Measurements from ENCODE around the gene SELENOH. TPM values are rescaled to one million over a fixed set of nuclear protein-coding genes. Genes with fewer than 3 reads are reported as not detected.

Gene SELENOH
- total RNA-seq, 4 donors from 2014 or later = 130 to 271 (median 169) TPM

- DNase-seq = no peak
- Histone ChIP-seq H3K27me3 (no peaks in the 10 kb centered on the region), H3K36me3 (no peaks in the 10 kb centered on the region), H3K4me1 (peaks cover 86 to 88% of the 10 kb centered on the region in 2 donors), H3K4me3 (replicated peaks in 1 of 3) (no peak overlapping the region), H3K9me3 (no peaks in the 10 kb centered on the region), H3K27ac (peak overlapping the region; percentile 97 to 99 (median 99))
- TF ChIP-seq CTCF (IDR thresholded peaks at IDR 0.05) = peak in 2 of 6 experiments; percentile 8 to 23
- TF ChIP-seq POLR2A (IDR thresholded peaks at IDR 0.05) = no peak
- 37 to 46% methylated on average over 4 of the region's 4 CpGs for WGBS, 2 donors
- intact Hi-C loops (cut with DNase I) = no loop called here
Measured at GRCh38 chr11:57772562-57772961, 31.3 kb downstream of the SELENOH start.

- H3K9me3 ChIP-seq = no peaks in the 10 kb centered on the region
- intact Hi-C loops (cut with DNase I) = no loop called here
- 69 to 79% methylated on average over 5 of the region's 5 CpGs for WGBS, 2 donors
- H3K4me1 ChIP-seq = peaks cover 91 to 94% of the 10 kb centered on the region in 2 donors
- no peaks in the 10 kb centered on the region for H3K27me3 ChIP-seq
- H3K27ac ChIP-seq = peak overlapping the region; percentile 97 to 99 (median 99)
- TF ChIP-seq CTCF (IDR thresholded peaks at IDR 0.05) (no peak), POLR2A (IDR thresholded peaks at IDR 0.05) (no peak)
- no peaks in the 10 kb centered on the region for H3K36me3 ChIP-seq
- no peak for DNase-seq
- no peak overlapping the region for H3K4me3 ChIP-seq (replicated peaks in 1 of 3)
Measured at GRCh38 chr11:57773026-57773598, 31.8 kb downstream of the SELENOH start.

- WGBS, 2 donors = 28 to 31% methylated on average over 5 of the region's 5 CpGs
- Histone ChIP-seq H3K9me3 (no peaks in the 10 kb centered on the region), H3K4me1 (peaks cover 96 to 99% of the 10 kb centered on the region in 2 donors), H3K27ac (peak overlapping the region; percentile 97 to 99 (median 99)), H3K36me3 (no peaks in the 10 kb centered on the region), H3K4me3 (replicated peaks in 1 of 3) (peak overlapping the region in 1 of 3 donors; percentile 16), H3K27me3 (no peaks in the 10 kb centered on the region)
- intact Hi-C loops (cut with DNase I) = no loop called here
- TF ChIP-seq POLR2A (IDR thresholded peaks at IDR 0.05) = no peak
- TF ChIP-seq CTCF (IDR thresholded peaks at IDR 0.05) = no peak
- no peak for DNase-seq
Measured at GRCh38 chr11:57775491-57775890, 34.2 kb downstream of the SELENOH start.

GRCh38 chr11:57776031-57776521 is 34.8 kb downstream of the SELENOH start:
- intact Hi-C loops (cut with DNase I) = no loop called here
- Histone ChIP-seq H3K4me3 (replicated peaks in 1 of 3) (peak overlapping the region in 1 of 3 donors; percentile 16), H3K27ac (peak overlapping the region; percentile 97 to 99 (median 99)), H3K36me3 (no peaks in the 10 kb centered on the region), H3K27me3 (no peaks in the 10 kb centered on the region), H3K9me3 (no peaks in the 10 kb centered on the region), H3K4me1 (peaks cover 97 to 99% of the 10 kb centered on the region in 2 donors)
- WGBS, 2 donors = 12 to 21% methylated on average over 3 of the region's 3 CpGs
- DNase-seq = peak; percentile 81 to 87
- TF ChIP-seq POLR2A (IDR thresholded peaks at IDR 0.05) = peak in 1 of 2 donors; percentile 68
- no peak for TF ChIP-seq CTCF (IDR thresholded peaks at IDR 0.05)

- no peaks in the 10 kb centered on the region for H3K27me3 ChIP-seq
- peaks cover 96 to 99% of the 10 kb centered on the region in 2 donors for H3K4me1 ChIP-seq
- H3K27ac ChIP-seq = peak overlapping the region; percentile 97 to 99 (median 99)
- 24 to 29% methylated on average over 2 of the region's 2 CpGs for WGBS, 2 donors
- intact Hi-C loops (cut with DNase I) = no loop called here
- H3K9me3 ChIP-seq = no peaks in the 10 kb centered on the region
- no peak for DNase-seq
- no peaks in the 10 kb centered on the region for H3K36me3 ChIP-seq
- TF ChIP-seq CTCF (IDR thresholded peaks at IDR 0.05) = no peak
- TF ChIP-seq POLR2A (IDR thresholded peaks at IDR 0.05) = no peak
- no peak overlapping the region for H3K4me3 ChIP-seq (replicated peaks in 1 of 3)
Measured at GRCh38 chr11:57776577-57777210, 35.4 kb downstream of the SELENOH start.

Measured in thyroid gland (tissue), 4 donors.